Stimulated activated CD4-positive, alpha-beta T cell treated with anti-CD3 and anti-CD28 coated beads, Interleukin-12 subunit alpha, Interleukin-12 subunit beta, amount 100 ng/mL, for 4 hours (primary cell): ENCODE measurements around the gene ERN1.

ENCODE experiments used
- DNase-seq: peaks from one replicate; pipeline ENCODE4 v3.0.0-alpha.2; 2020

ERN1 gene

GRCh38 chr17:64107500-64108236 is 22.3 kb downstream of the ERN1 start:
- no peak for DNase-seq

- no peak for DNase-seq
Measured at GRCh38 chr17:64106918-64107317, 23.0 kb downstream of the ERN1 start.

- DNase-seq = no peak
Measured at GRCh38 chr17:64103391-64104364, 26.3 kb downstream of the ERN1 start.

- no peak for DNase-seq
Measured at GRCh38 chr17:64102627-64103390, 27.1 kb downstream of the ERN1 start.

GRCh38 chr17:64099543-64099942 is 30.4 kb downstream of the ERN1 start:
- no peak for DNase-seq

GRCh38 chr17:64097196-64097936 is 32.6 kb downstream of the ERN1 start:
- DNase-seq = no peak

GRCh38 chr17:64096037-64096436 is 33.9 kb downstream of the ERN1 start:
- no peak for DNase-seq

- no peak for DNase-seq
Measured at GRCh38 chr17:64095144-64095882, 34.6 kb downstream of the ERN1 start.

- no peak for DNase-seq
Measured at GRCh38 chr17:64094412-64094811, 35.5 kb downstream of the ERN1 start.

GRCh38 chr17:64092952-64093451 is 36.9 kb downstream of the ERN1 start:
- no peak for DNase-seq

GRCh38 chr17:64092113-64092512 is 37.8 kb downstream of the ERN1 start:
- no peak for DNase-seq

GRCh38 chr17:64091571-64091970 is 38.4 kb downstream of the ERN1 start:
- DNase-seq = no peak

- DNase-seq = no peak
Measured at GRCh38 chr17:64091116-64091515, 38.8 kb downstream of the ERN1 start.

GRCh38 chr17:64090144-64090543 is 39.8 kb downstream of the ERN1 start:
- DNase-seq = no peak

GRCh38 chr17:64087252-64088005 is 42.5 kb downstream of the ERN1 start:
- DNase-seq = no peak

GRCh38 chr17:64085650-64086005 is 44.3 kb downstream of the ERN1 start:
- DNase-seq = no peak

GRCh38 chr17:64084940-64085649 is 44.8 kb downstream of the ERN1 start:
- DNase-seq = no peak

- DNase-seq = no peak
Measured at GRCh38 chr17:64084086-64084939, 45.6 kb downstream of the ERN1 start.

- no peak for DNase-seq
Measured at GRCh38 chr17:64083563-64084085, 46.3 kb downstream of the ERN1 start.
